Neural progenitor cell (in vitro differentiated cells): Measurements from ENCODE around the gene GOPC. TPM values are rescaled to one million over a fixed set of nuclear protein-coding genes. Genes with fewer than 3 reads are reported as not detected.

Experiments used
- DNase-seq: peaks from one replicate; pipeline ENCODE4 v3.0.0-alpha.2; 2016; ENCODE audit warnings: low spot score
- H2AFZ ChIP-seq: fragments of 200-600 bp; sonication (generic); replicated peaks from 2 replicates; pipeline ENCODE4 v1.6.1; 2016; ENCODE audit warnings: antibody characterized with exemption
- H3F3A ChIP-seq: fragments of 200-600 bp; sonication (generic); 2 replicates; pipeline ENCODE4 v1.6.1; 2016; ENCODE audit warnings: antibody characterized with exemption, low read depth
- H3K27ac ChIP-seq: fragments of 200-600 bp; sonication (generic); 2 replicates; pipeline ENCODE4 v1.5.1; 2016; ENCODE audit warnings: mild to moderate bottlenecking
- H3K27me3 ChIP-seq: fragments of 200-600 bp; sonication (generic); 2 replicates; pipeline ENCODE4 v1.6.1; 2016; ENCODE audit warnings: mild to moderate bottlenecking, moderate library complexity
- H3K36me3 ChIP-seq: fragments of 200-600 bp; sonication (generic); 2 replicates; pipeline ENCODE4 v1.5.1; 2016
- H3K4me1 ChIP-seq: fragments of 200-600 bp; sonication (generic); 2 replicates; pipeline ENCODE4 v1.6.1; 2016; ENCODE audit warnings: mixed run types
- H3K4me2 ChIP-seq: fragments of 200-600 bp; sonication (generic); 2 replicates; pipeline ENCODE4 v1.6.1; 2016
- H3K4me3 ChIP-seq: fragments of 200-600 bp; sonication (generic); 2 replicates; pipeline ENCODE4 v1.5.1; 2016
- H3K79me2 ChIP-seq: fragments of 200-600 bp; sonication (generic); 2 replicates; pipeline ENCODE4 v1.6.1; 2016; ENCODE audit warnings: low read depth
- H3K9ac ChIP-seq: fragments of 200-600 bp; sonication (generic); 2 replicates; pipeline ENCODE4 v1.6.1; 2016
- H3K9me3 ChIP-seq: fragments of 200-600 bp; sonication (generic); 2 replicates; pipeline ENCODE4 v1.5.1; 2016; ENCODE audit warnings: low read depth
- H4K20me1 ChIP-seq: fragments of 200-600 bp; sonication (generic); 2 replicates; pipeline ENCODE4 v1.6.1; 2016; ENCODE audit warnings: low read depth
- H3K27ac Mint-ChIP-seq: 3 replicates; pipeline ENCODE4 v1.8.0; 2021; ENCODE audit warnings: mixed read lengths
- H3K27me3 Mint-ChIP-seq: 2 replicates; pipeline ENCODE4 v1.8.0; 2022; ENCODE audit warnings: low read depth, mild to moderate bottlenecking, inconsistent platforms, moderate library complexity, mixed read lengths; ENCODE audit not compliant: insufficient read depth
- H3K36me3 Mint-ChIP-seq: 3 replicates; pipeline ENCODE4 v1.8.0; 2021; ENCODE audit warnings: mixed read lengths
- H3K4me1 Mint-ChIP-seq: 3 replicates; pipeline ENCODE4 v1.8.0; 2021; ENCODE audit warnings: mixed read lengths
- H3K4me3 Mint-ChIP-seq: 3 replicates; pipeline ENCODE4 v1.8.0; 2021; ENCODE audit warnings: mild to moderate bottlenecking, moderate library complexity, mixed read lengths
- H3K9me3 Mint-ChIP-seq: 3 replicates; pipeline ENCODE4 v1.8.0; 2020; ENCODE audit warnings: mixed read lengths
- EZH2 ChIP-seq: fragments of 200-600 bp; sonication (generic); IDR thresholded peaks from 2 replicates; pipeline ENCODE4 v1.6.1; 2017; ENCODE audit warnings: antibody characterized with exemption, mild to moderate bottlenecking, moderate library complexity
- EZH2phosphoT487 ChIP-seq: fragments of 200-600 bp; sonication (generic); IDR thresholded peaks from 2 replicates; pipeline ENCODE4 v1.6.1; 2017; ENCODE audit warnings: antibody characterized with exemption
- total RNA-seq: library from RNA; depleted of rRNA; stranded (reverse); fragments of >200 nt; gene quantifications from 2 replicates; pipeline ENCODE4 v1.2.3, GENCODE V29; 2015; ENCODE audit warnings: low replicate concordance
- TF ChIP-seq, protein P1 (sequence below): fragments of 200-600 bp; sonication (generic); IDR thresholded peaks from 2 replicates; pipeline ENCODE4 v1.5.1; 2017; ENCODE audit warnings: antibody characterized with exemption, mild to moderate bottlenecking

The GOPC gene
- total RNA-seq, 1 donor from 2014 or later = 39.2 TPM

DNA sequence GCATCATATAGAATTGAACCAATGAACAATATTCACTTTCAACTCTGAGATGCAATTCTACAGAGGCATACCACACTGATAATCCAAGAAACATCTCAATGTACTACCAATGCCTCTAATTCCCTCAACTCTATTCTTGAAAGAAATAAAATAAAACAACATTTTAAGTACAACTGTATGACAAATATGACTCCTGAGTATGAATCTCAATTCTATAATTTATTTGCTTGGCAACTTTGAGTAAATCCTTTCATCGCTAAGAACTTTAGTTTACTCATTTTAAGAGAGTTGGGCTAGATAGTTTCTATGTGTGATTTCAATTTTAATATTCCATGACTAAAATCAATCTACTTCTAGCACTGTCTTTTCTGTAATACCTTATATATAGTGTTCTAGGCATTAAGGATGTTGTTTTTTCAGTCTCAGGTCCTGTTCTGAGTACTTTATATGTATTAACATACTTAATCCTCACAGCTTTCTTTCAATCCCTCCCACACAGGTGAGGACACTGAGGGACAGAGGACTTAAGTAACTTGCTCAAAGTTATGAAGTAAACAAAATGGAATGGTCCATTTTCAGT, 33.4 kb downstream of the GOPC start:
- Mint-ChIP-seq H3K4me1 (no peaks in the 10 kb centered on the region), H3K9me3 (no peaks in the 10 kb centered on the region), H3K27me3 (no peaks in the 10 kb centered on the region), H3K36me3 (peaks cover 14% of the 10 kb centered on the region), H3K27ac (no peak overlapping the region), H3K4me3 (no peak overlapping the region)
- Histone ChIP-seq H3K9me3 (no peaks in the 10 kb centered on the region), H3F3A (no peaks in the 10 kb centered on the region), H3K79me2 (no peaks in the 10 kb centered on the region), H3K4me2 (no peak overlapping the region), H2AFZ (no peak overlapping the region), H3K36me3 (peaks cover 16% of the 10 kb centered on the region), H3K4me3 (no peak overlapping the region), H3K27me3 (no peaks in the 10 kb centered on the region), H3K27ac (no peak overlapping the region), H3K9ac (no peak overlapping the region), H4K20me1 (no peaks in the 10 kb centered on the region), H3K4me1 (no peaks in the 10 kb centered on the region)
- TF ChIP-seq, protein P1, sequence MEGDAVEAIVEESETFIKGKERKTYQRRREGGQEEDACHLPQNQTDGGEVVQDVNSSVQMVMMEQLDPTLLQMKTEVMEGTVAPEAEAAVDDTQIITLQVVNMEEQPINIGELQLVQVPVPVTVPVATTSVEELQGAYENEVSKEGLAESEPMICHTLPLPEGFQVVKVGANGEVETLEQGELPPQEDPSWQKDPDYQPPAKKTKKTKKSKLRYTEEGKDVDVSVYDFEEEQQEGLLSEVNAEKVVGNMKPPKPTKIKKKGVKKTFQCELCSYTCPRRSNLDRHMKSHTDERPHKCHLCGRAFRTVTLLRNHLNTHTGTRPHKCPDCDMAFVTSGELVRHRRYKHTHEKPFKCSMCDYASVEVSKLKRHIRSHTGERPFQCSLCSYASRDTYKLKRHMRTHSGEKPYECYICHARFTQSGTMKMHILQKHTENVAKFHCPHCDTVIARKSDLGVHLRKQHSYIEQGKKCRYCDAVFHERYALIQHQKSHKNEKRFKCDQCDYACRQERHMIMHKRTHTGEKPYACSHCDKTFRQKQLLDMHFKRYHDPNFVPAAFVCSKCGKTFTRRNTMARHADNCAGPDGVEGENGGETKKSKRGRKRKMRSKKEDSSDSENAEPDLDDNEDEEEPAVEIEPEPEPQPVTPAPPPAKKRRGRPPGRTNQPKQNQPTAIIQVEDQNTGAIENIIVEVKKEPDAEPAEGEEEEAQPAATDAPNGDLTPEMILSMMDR = no peak
- DNase-seq = no peak

DNA sequence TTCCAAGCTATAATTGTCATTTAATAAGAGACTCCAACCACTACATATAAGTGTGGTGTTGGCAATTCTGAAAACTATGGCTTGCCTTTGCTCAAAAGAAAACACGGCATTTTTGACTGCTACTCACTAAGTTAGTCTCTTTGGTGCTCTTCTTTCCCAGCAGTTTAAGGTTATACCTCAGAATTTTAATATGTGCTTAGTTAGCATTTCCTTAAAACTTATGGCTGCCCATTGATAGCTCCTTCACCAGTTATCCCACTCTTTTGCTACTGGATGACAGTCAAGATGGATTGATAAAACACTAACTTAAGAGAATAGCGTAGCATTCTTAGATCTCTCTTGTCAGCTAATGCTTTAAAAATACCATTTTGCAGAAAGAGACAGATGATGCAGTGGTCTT, 34.1 kb downstream of the GOPC start:
- Mint-ChIP-seq H3K36me3 (peaks cover 11% of the 10 kb centered on the region), H3K9me3 (no peaks in the 10 kb centered on the region), H3K4me1 (no peaks in the 10 kb centered on the region), H3K4me3 (no peak overlapping the region), H3K27me3 (no peaks in the 10 kb centered on the region), H3K27ac (no peak overlapping the region)
- Histone ChIP-seq H3K9ac (no peak overlapping the region), H4K20me1 (no peaks in the 10 kb centered on the region), H2AFZ (no peak overlapping the region), H3F3A (no peaks in the 10 kb centered on the region), H3K4me1 (no peaks in the 10 kb centered on the region), H3K4me3 (no peak overlapping the region), H3K27ac (no peak overlapping the region), H3K9me3 (no peaks in the 10 kb centered on the region), H3K27me3 (no peaks in the 10 kb centered on the region), H3K79me2 (no peaks in the 10 kb centered on the region), H3K36me3 (peaks cover 16% of the 10 kb centered on the region), H3K4me2 (no peak overlapping the region)
- TF ChIP-seq EZH2 (no peak), EZH2phosphoT487 (no peak)
- TF ChIP-seq, protein P1 = no peak
- no peak for DNase-seq

DNA sequence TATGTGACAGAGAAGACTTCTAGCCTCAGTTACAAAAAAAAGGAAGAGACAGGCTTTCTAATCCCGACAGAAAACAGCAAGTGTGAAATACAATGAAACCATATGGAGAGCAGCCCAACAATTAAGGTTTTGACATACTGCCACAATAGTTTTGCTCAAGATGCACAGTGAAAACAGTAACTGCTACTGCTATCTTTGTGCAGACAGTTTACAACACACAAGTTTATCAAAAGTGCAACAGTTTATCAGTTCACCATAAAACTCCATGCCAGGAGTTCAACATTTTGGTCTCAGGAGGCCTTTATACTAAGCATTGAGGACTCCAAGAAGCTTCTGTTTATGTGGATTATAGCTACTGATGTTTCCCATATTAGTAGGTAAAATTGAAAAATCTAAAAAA, 37.6 kb downstream of the GOPC start:
- no peaks in the 10 kb centered on the region for H3K4me1 Mint-ChIP-seq
- H3K9ac ChIP-seq = no peak overlapping the region
- DNase-seq = no peak

More for the DNA sequence above, 37.6 kb downstream of the GOPC start:
- no peak overlapping the region for H2AFZ ChIP-seq
- H3K9me3 ChIP-seq = no peaks in the 10 kb centered on the region
- TF ChIP-seq EZH2 = no peak
- TF ChIP-seq EZH2phosphoT487 = no peak
- TF ChIP-seq, protein P1 = no peak
- H3F3A ChIP-seq = no peaks in the 10 kb centered on the region
- H3K79me2 ChIP-seq = no peaks in the 10 kb centered on the region
- no peak overlapping the region for H3K4me3 Mint-ChIP-seq
- H3K9me3 Mint-ChIP-seq = no peaks in the 10 kb centered on the region
- no peak overlapping the region for H3K4me2 ChIP-seq
- H3K27ac ChIP-seq = no peak overlapping the region
- peaks cover 15% of the 10 kb centered on the region for H3K36me3 ChIP-seq
- H3K4me3 ChIP-seq = no peak overlapping the region
- H3K36me3 Mint-ChIP-seq = peaks cover 6% of the 10 kb centered on the region
- H4K20me1 ChIP-seq = no peaks in the 10 kb centered on the region
- no peaks in the 10 kb centered on the region for H3K4me1 ChIP-seq
- H3K27me3 ChIP-seq = no peaks in the 10 kb centered on the region
- H3K27me3 Mint-ChIP-seq = no peaks in the 10 kb centered on the region
- no peak overlapping the region for H3K27ac Mint-ChIP-seq
